ENCODE results near the gene SMIM17. TPM values are rescaled to one million over a fixed set of nuclear protein-coding genes. Genes with fewer than 3 reads are reported as not detected.

Gene SMIM17
- total and polyA plus RNA-seq, 4 donors, result 0.28 TPM; not detected in 3

- Histone ChIP-seq H3K9me3 (ENCODE audit: control insufficient read depth in 4 of 4, low read length in 3 of 4) (peaks cover 4 to 15% (median 10%) of the 10 kb centered on the region in 4 donors), H3K4me1 (ENCODE audit: control insufficient read depth in 4 of 4, insufficient read depth in 4 of 4, low read length in 3 of 4) (no peaks in the 10 kb centered on the region), H3K27me3 (ENCODE audit: control insufficient read depth in 4 of 4, insufficient read depth in 4 of 4, low read length in 3 of 4) (peaks cover 0 to 3% (median 0%) of the 10 kb centered on the region in 4 donors), H3K4me3 (ENCODE audit: low read depth in 1 of 3, low read length in 3 of 3) (no peak overlapping the region), H3K27ac (ENCODE audit: low read depth in 1 of 2, low read length in 2 of 2) (no peak overlapping the region), H3K36me3 (ENCODE audit: control insufficient read depth in 4 of 4, insufficient read depth in 3 of 4, low read depth in 1 of 4, low read length in 3 of 4) (no peaks in the 10 kb centered on the region), H3K9ac (ENCODE audit: low read depth in 1 of 2, low read length in 2 of 2) (no peak overlapping the region)
- WGBS, result 78% methylated on average over 8 of the region's 8 CpGs
- TF ChIP-seq, protein P1, sequence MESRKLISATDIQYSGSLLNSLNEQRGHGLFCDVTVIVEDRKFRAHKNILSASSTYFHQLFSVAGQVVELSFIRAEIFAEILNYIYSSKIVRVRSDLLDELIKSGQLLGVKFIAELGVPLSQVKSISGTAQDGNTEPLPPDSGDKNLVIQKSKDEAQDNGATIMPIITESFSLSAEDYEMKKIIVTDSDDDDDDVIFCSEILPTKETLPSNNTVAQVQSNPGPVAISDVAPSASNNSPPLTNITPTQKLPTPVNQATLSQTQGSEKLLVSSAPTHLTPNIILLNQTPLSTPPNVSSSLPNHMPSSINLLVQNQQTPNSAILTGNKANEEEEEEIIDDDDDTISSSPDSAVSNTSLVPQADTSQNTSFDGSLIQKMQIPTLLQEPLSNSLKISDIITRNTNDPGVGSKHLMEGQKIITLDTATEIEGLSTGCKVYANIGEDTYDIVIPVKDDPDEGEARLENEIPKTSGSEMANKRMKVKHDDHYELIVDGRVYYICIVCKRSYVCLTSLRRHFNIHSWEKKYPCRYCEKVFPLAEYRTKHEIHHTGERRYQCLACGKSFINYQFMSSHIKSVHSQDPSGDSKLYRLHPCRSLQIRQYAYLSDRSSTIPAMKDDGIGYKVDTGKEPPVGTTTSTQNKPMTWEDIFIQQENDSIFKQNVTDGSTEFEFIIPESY (IDR thresholded peaks at IDR 0.05), result no peak
- TF ChIP-seq RXRA (IDR thresholded peaks at IDR 0.05) (no peak), REST (IDR thresholded peaks at IDR 0.05) (no peak), TAF1 (conservative IDR thresholded peaks at IDR 0.05) (no peak), GABPA (IDR thresholded peaks at IDR 0.05 in 1 of 2, conservative IDR thresholded peaks at IDR 0.05 in 1 of 2) (no peak)
- no peak for DNase-seq (ENCODE audit: low spot score)
Measured at GRCh38 chr19:56687031-56687430, 44.1 kb downstream of the SMIM17 start.

GRCh38 chr19:56689198-56689597, 46.2 kb downstream of the SMIM17 start:
- Histone ChIP-seq H3K4me1 (ENCODE audit: control insufficient read depth in 4 of 4, insufficient read depth in 4 of 4, low read length in 3 of 4) (no peaks in the 10 kb centered on the region), H3K27me3 (ENCODE audit: control insufficient read depth in 4 of 4, insufficient read depth in 4 of 4, low read length in 3 of 4) (peaks cover 0 to 3% (median 0%) of the 10 kb centered on the region in 4 donors), H3K36me3 (ENCODE audit: control insufficient read depth in 4 of 4, insufficient read depth in 3 of 4, low read depth in 1 of 4, low read length in 3 of 4) (no peaks in the 10 kb centered on the region), H3K27ac (ENCODE audit: low read depth in 1 of 2, low read length in 2 of 2) (no peak overlapping the region), H3K9me3 (ENCODE audit: control insufficient read depth in 4 of 4, low read length in 3 of 4) (peaks cover 4 to 15% (median 8%) of the 10 kb centered on the region in 4 donors), H3K9ac (ENCODE audit: low read depth in 1 of 2, low read length in 2 of 2) (no peak overlapping the region), H3K4me3 (ENCODE audit: low read depth in 1 of 3, low read length in 3 of 3) (no peak overlapping the region)
- no peak for TF ChIP-seq TAF1 (conservative IDR thresholded peaks at IDR 0.05)
- no peak for TF ChIP-seq REST (IDR thresholded peaks at IDR 0.05)
- no peak for TF ChIP-seq FOXA2 (IDR thresholded peaks at IDR 0.05)
- TF ChIP-seq EGR1 (IDR thresholded peaks at IDR 0.05; ENCODE audit: low read depth in 2 of 2), result no peak
- TF ChIP-seq GABPA (IDR thresholded peaks at IDR 0.05 in 1 of 2, conservative IDR thresholded peaks at IDR 0.05 in 1 of 2), result no peak
- no peak for TF ChIP-seq JUND (IDR thresholded peaks at IDR 0.05)
- no peak for TF ChIP-seq NR2F2 (IDR thresholded peaks at IDR 0.05)
- no peak for TF ChIP-seq FOXA1 (IDR thresholded peaks at IDR 0.05)
- TF ChIP-seq RAD21 (IDR thresholded peaks at IDR 0.05), result no peak
- TF ChIP-seq, protein P2, sequence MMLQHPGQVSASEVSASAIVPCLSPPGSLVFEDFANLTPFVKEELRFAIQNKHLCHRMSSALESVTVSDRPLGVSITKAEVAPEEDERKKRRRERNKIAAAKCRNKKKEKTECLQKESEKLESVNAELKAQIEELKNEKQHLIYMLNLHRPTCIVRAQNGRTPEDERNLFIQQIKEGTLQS (IDR thresholded peaks at IDR 0.05), result no peak
- no peak for TF ChIP-seq HNF4A (conservative IDR thresholded peaks at IDR 0.05)
- TF ChIP-seq, protein P3, sequence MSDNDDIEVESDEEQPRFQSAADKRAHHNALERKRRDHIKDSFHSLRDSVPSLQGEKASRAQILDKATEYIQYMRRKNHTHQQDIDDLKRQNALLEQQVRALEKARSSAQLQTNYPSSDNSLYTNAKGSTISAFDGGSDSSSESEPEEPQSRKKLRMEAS (IDR thresholded peaks at IDR 0.05), result no peak
- no peak for TF ChIP-seq YY1 (IDR thresholded peaks at IDR 0.05)
- TF ChIP-seq, protein P1 (IDR thresholded peaks at IDR 0.05), result no peak
- TF ChIP-seq HNF4G (IDR thresholded peaks at IDR 0.05), result no peak
- TF ChIP-seq SP1 (IDR thresholded peaks at IDR 0.05), result no peak
- TF ChIP-seq RXRA (IDR thresholded peaks at IDR 0.05), result no peak
- TF ChIP-seq CTCF (IDR thresholded peaks at IDR 0.05; ENCODE audit: low read depth, low read length, missing input control), result no peak
- 77% methylated on average over 10 of the region's 10 CpGs for WGBS
- DNase-seq (ENCODE audit: low spot score), result no peak

Data from liver (tissue), 9 donors.